ENCODE measurements around the gene LDB2.

Gene LDB2

DNA sequence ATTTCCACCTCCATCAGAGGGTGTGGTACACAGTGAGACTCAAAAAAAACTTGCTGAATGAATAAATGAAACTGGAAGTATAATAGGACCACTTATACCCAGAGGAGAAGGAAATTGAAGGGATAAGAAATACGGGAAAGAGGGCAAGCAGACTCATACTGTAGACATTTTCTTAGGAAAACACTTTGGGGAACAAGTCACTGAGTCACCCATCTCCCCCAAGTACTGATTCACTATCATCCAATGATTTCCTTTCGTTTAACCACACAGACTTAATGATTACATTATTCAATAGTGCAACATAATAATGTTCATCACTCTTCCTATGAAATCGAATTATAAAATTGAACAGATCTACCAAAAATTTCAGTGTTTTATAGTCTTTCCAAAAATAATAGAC, 97.1 kb downstream of the LDB2 start:
- no peak for DNase-seq

DNA sequence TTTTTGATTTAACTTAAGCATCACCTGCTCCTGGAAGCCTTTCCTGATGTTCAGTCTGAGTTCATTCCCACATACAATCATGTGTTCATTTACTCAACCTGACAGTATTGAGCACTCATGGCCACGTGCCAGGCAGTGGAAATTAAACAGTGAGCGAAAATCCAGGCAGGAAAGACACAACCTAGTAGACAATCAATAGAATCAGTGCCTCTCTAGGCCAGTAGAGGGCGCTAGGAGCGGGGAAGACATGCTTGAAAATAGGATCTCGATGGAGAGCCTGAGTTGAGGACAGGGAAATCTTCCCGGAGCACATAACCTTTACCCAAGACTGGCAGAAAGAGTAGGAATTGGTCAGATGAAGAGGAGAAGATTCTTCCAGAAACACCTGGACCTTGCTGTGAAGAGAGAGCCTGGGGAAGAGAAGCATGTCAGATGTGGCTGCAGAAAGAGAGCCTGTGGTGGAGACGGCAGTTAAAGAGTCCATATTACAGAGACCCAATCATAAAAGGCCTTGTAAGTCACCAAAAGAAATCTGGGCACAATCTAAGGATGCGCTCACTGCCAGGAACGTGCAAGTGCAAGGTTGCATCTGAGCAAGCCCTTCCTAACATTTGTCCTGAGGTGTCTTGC, 103.5 kb downstream of the LDB2 start:
- peak; percentile 4 for DNase-seq

DNA sequence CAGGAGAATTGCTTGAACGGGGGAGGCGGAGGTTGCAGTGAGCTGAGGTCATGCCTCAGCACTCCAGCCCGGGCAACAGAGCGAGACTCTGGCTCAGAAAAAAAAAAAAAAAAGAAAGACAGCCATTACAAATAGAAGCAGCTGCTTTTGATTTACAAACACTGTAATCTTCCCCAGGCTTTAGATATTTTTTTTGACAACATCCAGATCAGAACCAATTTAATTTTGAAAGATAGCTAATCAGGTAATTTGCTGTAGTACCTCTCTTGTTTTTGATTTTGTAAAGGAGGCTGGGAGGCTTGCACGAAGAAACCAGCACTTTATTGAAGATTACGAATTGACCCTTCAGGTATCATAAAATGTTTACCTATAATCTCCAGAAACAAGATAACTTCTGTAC, 107.0 kb downstream of the LDB2 start:
- no peak for DNase-seq

- no peak for DNase-seq
Observed at GRCh38 chr4:16790508-16790907, 107.9 kb downstream of the LDB2 start.

GRCh38 chr4:16788868-16789267, 109.6 kb downstream of the LDB2 start:
- DNase-seq, result no peak

GRCh38 chr4:16785793-16786527, 112.5 kb downstream of the LDB2 start:
- DNase-seq, result no peak

DNA sequence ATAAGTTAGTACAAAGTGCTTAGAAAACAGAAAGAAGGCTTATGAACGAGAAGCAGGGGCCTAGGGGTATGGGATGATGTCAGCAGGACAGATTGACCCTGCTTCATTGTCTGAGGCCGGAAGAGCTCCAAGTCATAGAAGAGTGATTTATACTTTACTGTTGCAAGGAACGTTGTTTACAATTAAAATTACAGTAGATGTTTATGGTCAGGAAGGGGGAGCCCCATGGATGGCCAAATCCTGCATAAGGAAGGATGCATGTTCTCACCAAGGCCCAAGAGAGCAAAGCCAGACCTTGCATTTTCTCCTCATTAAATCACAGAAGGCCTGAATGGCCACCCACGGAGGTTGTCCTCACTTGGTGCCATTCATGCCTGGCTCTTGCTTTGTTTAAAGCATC, 115.3 kb downstream of the LDB2 start:
- no peak for DNase-seq

DNA sequence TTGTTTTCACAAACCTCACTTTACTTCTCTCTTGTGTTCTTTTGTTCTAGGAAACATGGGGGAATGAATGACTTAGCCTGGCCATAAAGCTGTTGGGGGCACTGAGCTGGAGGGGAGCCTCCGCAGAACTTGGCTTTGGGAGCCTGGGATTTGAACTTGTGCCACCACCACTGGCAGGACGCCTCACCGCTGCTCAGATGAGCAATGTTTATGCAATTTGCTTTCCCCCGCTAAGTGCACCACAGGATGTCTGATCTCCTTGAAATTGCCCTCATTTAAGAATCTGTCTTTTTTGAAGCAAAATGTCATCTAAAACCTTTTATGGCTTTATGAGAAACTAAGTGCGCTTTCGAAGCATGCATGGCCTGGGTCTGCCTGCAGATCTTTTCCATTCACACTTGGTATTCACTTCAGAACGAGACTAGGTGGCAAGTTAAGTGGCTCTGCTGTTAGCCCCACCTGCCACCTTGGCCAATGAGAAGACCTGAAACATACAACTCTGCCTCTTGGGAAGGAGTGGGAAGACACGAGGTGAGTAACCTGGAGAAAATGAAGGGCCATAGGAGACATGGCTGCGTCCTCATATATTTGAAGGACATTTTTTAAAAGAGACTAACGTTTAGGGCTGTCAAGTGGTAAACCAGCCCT, 119.3 kb downstream of the LDB2 start:
- no peak for DNase-seq

DNA sequence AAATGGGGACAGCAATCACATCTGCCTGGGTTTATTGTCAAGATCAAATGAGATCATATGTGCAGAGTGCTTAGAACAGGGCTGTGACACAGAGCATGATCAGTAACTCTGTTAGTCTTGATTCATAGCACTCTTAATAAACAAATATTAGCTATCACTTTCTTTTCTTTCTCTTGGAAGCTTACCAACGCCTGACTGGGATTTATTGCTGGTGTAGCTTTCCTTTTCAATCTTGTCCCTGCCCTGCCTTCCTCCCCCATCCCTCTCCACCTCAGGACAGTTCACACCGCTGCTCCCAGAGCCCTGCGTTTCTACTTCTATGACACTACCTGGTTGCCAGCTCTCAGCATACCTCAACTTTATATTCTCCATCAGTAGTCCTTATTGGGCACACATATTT, 120.7 kb downstream of the LDB2 start:
- no peak for DNase-seq

- no peak for DNase-seq
Observed at GRCh38 chr4:16775411-16776154, 122.9 kb downstream of the LDB2 start.

- DNase-seq, result no peak
Observed at GRCh38 chr4:16772366-16772850, 126.0 kb downstream of the LDB2 start.

DNA sequence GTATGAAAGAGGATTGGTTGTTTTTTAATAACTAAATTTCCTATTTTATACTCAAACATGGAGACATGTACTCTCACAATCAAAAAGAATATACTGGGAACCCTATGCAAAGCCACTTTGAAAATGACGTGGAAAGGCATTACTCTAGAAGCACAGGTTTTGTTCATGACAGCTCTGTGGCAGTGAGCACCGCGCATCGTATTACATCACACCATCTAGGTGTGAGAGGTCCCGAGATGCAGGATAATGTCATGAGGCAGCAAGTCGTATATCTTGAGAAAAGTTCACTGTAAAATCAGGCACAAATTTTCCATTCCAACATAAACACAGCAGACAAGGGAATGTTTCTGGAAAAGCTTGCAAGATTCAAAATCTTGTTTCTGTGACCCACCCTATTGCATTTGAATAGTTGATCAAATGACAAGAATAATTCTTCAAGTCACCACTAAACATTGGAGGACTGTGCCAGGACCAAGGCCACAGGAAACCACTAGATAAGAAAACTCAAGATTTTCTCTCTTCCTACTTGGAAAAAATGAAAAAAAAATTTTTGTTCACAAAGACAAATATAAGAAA, 127.6 kb downstream of the LDB2 start:
- no peak for DNase-seq

DNA sequence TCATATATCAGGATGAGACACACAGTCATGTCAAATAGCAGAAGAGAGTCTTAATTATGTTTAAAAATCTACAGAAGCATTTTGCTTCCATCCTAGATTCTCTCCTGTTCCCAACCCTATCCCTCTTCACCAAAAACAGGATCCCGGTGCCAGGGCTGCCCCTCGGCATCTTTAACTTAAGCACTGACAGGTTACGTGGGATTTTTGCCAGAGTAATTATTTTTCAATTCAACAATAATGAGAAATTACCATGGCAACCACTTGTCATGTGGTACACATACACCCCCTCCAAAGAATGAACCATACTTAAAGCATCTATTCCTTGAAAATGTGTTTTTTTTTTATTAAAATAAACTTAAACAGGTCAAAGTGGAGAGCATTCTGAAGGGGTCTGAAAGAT, 130.6 kb downstream of the LDB2 start:
- no peak for DNase-seq

- no peak for DNase-seq
Observed at GRCh38 chr4:16767251-16767650, 131.2 kb downstream of the LDB2 start.

DNA sequence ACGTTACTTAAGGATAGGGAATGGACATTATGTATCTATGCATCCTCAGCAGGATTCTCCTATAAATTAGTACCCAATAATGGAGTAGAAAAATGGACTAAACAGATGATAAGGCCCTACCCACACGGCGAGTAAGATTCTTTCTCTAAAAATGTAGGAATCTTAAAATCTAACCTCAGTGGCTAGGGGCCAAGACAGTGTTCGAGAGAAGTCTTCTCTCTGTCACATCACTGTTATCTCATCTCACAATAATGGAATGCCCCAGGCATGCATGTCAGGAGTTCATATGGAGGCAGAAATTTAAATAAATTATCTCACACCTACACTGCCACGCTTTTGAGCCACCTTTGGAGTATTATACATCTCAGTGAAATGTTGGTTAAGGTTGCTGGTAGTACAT, 132.9 kb downstream of the LDB2 start:
- DNase-seq, result no peak

DNA sequence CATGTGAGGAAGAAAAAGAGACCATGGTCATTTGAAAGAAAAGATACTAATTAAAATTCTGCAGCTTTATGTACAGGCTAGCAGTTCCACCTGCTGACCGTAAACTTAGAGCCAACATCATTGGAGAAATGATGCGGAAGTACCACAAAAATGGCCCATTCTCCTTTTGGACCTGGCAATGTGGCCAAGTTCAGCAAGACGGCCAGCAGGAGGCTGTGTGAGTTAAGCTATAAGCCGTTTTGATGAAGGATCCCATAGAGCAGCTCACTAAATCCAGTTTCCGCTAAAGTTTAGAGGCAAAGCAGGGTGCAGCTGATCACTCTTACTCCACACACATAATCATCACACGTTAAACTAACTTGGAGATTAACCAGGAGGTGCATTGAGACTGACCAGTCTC, 133.8 kb downstream of the LDB2 start:
- DNase-seq, result no peak

DNA sequence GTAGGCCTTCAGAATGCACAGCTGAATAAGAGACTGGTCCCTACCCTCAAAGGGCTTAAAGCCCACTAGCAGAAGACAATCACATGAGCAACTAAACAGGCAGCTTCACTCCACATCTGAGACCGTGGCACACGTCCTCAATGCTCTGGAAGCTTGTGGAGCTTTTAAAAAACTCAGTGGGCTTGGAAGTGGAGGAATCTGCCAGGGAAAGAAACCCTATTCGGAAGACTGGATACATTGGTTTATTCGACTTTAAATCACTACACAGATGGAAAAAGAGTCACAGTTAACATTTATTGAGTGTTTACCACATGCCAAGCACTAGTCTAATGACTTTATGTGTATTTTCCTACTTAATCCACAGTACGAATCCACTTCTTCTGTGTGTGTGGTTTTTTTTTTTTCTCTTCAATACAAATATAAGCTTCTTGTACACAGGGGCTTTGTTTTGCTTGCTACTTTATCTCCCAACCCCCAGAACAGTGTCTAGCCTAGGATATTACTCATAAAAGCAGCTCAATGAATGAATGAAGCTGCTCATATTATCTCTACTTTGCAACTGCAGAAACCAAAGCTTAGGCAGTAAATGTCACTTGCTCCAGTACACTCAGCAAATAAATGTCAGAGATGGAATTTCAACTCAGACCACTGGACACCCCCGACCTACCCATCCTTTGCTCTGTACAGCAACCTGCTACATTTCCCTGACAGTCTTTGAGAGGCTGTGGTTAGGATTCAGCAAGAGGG, 137.7 kb downstream of the LDB2 start:
- DNase-seq, result no peak

DNA sequence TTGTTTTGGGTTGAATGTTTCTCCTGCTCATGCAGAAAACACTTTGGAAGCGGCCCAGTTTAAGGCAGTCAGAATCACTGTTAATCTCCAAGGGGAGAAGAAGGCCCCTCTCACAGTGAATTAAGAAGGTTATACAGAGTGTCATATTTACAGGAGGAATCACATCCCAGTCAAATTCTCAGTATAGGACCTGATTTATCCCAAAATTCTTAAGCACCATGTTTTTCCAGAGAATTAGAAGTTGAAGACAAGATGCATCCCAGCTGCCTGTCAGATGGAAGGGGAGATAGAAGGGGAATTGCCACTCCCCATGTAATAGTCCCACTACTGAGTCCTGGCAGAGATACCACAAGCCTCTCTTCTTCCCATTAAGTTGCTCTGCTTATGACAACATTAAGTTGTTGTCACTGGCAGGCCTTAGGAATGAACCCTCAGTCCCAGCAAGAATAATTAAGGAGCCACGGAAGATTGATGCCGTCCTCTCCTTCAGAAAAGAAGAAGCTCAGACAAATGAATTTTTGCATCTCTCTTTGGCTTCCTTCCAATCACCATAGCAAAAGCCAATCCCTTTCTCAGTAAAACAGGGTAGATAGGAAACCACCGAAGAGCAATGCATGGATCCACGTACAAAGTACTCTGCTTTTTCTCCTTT, 138.4 kb downstream of the LDB2 start:
- no peak for DNase-seq

DNA sequence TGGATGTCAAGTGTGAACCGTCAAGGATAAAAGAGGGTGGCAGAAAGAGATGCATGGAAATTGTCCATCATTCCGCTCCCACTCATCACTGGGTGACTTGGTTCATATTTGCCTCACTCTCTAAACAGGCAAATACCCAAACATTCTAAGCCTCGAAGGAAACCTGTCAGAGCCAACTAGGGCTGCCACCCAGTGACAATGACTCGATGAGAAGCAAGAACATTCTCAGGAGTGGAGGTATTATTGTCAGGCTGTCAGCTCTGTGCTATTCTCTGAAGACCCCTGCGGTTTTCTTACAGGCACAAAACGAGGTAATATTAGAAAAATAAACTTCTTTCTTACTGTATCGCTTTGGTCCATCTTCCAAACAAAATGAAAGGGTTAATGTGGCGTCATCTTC, 139.6 kb downstream of the LDB2 start:
- DNase-seq, result no peak

DNA sequence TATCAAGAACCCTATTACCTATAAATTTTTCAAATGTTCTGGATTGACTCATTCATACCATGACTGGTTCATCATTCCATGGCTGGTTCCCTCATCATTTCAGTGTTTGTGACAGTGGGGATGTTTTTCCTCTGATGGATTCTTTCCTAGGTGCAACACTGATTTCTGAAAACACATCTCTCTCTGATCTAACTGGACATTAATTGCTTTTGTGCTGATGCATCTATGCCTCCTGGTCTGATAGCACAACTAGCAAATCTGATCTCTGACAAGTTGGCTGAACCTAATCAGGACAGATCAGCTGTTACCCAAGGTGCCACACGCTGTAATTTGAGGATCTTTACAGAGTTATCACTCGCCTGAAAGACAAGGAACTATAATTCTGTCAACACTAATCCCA, 140.2 kb downstream of the LDB2 start:
- no peak for DNase-seq

GRCh38 chr4:16757080-16757521, 141.3 kb downstream of the LDB2 start:
- DNase-seq, result no peak

DNA sequence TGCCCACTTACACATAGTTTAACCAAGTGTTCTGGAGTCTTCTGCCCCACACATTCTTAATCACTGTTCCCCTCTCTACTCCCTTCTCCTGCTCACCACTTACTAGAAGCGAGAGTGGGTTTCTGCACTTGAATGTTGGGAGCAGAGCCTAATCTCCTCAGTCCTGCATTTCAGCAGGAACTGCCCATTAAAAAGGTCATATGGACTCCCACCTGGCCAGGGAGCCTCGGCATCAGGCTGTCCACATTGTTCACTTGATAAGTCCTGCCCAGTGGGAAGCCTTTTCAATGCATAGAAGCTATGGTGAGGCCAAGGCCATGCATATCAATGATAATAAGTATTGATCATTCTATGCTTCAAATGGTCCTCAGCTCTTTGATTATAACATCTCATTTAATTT, 144.3 kb downstream of the LDB2 start:
- DNase-seq, result no peak
